HG03378 (cell line): Measurements from ENCODE around the gene DISC1.

Experiments used
- ATAC-seq: cut with Tn5 transposase; IDR thresholded peaks from one replicate; pipeline ENCODE4 v1.9.1; 2021; ENCODE audit warnings: mild to moderate bottlenecking, moderate library complexity; ENCODE audit not compliant: unreplicated experiment

Gene DISC1

DNA sequence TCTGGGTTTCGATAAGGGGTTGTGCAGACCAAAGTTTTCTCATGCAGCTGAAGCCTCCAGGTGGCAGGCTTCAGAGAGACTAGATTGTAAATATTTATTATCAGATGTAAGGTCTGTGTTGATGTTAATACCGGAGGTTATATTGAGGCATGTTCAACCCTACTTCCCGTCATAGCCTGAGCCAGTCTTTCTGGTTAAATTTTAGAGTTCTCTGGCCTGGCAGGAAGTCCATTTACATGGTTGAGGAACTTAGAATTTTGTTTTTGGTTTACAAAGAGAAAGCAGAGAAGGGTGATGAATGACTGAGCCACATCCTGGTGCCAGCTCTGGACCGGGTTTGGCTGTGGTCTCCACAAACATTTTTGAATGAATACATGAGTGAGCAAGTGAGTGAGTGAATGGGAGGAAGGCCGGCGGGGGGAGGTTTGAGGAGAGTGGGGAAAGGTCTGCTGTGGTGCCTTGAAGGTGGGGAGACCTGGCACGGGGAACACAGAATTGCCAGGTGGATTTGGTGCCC, 218.5 kb downstream of the DISC1 start:
- ATAC-seq, result no peak

DNA sequence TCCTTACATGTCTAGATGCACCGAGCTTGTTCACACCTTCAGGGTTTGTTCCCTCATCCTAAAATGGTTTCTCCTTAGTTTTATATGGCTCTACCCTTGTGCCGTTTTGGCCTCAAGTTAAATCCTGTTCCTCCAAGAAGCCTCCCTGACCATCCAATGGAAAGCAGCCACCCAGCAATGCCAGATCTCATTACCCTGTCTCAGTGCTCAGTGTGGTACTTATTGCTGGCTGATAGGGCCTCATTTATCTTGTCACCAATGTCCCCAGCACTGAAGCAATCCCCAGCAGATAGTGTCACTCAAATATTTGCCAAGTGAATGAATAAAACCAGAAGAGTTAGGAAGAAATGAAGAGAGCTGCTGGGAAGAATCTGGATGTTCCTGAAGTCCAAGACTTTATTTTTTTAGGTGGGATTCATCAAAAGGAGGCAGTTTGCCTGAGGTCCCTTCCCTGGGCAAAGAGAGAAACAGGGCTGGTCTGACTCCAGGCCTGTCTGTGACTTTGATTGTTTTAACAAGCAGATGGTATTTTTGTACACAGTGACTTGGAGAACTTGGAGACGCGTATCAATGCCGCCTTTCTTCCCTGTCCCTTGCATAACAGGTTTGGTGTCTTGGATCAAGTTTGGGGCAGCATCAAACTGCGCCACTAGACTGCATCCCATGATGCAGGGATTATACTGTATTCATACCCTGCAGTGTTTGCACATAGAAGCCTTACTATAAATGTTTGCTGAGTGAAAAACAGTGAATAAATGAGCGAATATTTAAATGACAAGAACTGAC, 221.2 kb downstream of the DISC1 start:
- ATAC-seq, result no peak

DNA sequence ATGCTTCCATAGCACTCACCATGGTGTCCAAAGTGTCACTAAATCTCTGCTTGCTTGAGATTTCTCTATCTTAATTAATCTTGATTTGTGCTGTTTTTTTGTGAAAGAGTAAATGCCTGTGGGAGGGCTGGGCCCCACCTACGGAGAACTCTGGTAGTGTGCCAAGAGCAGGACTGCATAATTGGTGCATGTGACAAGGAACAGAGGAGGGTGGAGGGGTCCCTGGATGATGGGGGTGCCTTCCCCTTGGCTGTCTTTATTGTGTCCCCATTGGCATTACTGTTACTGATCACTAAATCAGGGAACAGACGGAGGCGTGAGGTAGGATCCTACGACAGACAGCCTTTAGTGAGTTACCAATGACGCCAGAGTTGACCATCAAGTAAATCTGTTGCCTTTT, 223.4 kb downstream of the DISC1 start:
- no peak for ATAC-seq

DNA sequence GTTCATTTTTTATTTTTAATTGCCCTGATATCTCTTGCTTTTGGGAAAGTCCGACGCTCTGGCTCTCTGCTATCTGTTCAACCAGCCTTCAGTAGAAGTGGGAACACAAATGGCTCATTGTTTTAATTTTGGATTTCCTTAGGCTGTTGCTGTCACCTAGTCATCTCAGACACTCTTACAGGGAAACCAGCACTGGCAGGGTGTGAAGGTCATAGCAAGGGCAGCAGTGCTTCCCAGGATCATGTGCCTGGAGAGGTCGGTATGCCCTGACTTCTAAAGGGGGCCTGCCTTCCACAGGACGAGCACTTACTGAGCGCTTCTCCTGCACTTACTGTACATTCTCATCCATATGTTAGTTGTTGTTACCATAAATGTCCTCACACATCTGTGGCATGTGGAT, 224.2 kb downstream of the DISC1 start:
- no peak for ATAC-seq

DNA sequence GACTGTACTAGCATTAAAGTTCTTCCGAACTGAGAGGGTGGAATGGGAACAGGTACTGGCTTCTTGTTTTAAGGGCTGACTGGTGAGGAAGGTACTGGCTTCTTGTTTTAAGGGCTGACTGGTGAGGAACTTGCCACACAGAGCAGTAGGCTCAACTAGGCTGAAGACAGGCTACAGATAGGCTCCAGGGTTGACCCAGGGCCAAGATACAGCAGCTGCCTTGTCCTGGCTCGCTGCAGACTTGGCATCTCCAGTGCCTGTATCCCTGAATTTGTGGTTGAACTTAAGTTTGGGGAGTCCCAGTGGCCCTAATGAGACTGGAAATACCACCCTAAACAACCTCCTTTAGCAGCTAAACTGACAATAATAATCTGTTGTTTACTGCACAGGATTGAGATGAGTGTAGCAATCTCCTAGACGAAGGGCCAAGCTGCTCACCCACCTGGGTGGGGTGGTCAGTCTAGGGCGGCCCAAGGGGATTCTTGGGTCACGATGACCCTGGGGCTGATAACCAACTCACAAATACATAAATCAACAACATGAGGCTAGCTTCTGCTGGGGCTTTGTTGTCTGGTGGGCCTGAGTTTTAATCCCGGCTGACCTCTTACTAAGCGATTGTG, 227.1 kb downstream of the DISC1 start:
- ATAC-seq, result no peak

DNA sequence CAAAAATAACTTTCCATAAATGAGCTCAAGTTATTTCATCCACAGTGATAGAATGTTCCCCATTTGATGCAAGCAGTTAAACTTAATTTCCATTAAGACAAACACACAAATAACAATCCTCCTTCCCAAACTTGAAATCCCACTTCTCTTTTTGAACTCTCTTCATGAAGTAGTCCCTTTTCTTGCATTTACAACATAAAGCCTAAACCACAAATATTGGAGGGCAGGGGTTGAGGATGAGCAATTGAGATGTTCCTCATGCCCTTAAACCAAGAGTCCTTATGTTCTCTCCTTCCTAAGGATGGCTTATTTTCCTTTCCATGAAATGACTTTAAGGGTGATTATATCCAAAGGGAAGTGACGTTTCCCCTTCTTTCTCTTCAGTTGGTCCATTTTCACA, 228.8 kb downstream of the DISC1 start:
- no peak for ATAC-seq

DNA sequence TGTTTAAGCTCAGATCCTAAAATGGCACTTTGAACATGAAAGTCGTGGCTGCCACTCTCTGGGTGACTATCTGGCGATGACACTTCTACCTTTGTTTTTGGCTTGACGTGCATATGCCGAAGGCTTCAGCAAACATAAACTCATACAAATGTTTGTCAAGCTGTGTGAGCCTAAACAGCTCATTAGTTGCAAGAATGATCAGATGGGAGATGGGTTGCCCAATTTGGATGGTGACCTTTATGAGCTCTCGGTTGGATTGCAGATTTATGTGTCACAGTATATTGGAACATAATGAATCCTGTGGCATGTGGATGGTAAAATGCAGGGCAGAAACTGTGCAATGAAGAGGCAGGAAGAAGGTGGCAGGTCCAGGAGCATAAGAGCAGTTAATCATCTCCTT, 229.3 kb downstream of the DISC1 start:
- no peak for ATAC-seq

DNA sequence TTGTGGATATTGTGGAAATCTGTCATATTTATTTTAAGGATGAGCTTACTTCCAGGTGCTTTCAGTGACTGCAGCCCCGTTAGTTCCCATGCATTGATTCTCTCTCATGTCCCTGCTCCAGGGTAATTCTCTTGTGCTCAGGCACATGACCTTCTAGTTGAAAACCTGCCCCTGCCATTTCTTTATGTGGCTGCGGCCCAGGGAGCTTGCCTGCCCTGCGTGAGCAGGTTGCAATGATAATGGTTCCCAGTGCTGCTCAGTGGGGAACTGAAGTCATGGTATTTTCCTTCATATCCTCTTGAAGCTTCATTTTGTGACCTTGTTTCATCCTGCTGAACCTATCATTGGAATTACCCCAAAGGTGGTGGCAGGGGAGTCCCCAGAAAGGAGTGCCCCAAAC, 229.8 kb downstream of the DISC1 start:
- ATAC-seq, result no peak

DNA sequence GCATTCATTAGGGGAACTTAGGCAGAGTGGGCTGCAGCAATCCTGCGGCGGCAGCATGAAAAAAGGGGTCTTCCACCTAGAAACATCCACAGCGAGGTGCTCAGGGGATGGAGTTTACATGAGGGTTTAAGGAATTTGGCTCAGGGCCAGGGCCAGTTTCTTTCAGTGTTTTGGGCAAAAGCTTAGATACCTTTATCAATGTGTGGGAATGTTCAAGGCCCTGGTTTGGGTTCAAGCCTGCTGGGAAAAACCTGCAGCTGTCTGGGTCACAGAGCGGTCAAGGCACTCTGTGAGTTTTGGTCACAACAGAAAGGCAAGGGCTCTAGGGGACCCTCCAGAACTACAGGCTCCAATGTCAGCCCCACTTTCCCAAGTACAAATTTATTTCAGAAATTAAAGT, 230.3 kb downstream of the DISC1 start:
- no peak for ATAC-seq

DNA sequence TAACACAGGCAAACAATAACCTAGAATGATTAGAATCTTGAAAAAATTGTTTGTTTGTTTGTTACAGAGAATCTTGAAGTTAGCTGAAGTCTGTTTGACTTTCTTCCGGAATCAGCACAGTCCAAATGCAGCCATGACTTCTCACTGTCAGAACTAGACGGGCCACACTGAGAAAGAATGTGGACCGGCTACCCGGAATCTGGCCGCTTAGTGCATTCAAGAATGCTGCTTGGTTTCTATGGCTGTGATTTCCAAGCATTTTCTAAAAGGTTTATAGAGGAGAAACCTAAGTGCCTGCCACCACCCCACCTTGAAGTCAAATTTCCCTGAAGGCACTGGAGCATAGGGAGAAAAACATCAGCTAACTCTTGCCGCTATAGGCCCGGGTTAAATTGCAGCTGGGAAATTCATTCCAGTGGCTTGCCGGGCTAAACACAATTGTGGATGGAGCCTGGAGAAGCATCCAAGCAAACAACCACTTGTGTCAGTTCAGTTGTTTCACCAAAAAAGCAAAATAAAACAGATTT, 231.1 kb downstream of the DISC1 start:
- ATAC-seq, result no peak

DNA sequence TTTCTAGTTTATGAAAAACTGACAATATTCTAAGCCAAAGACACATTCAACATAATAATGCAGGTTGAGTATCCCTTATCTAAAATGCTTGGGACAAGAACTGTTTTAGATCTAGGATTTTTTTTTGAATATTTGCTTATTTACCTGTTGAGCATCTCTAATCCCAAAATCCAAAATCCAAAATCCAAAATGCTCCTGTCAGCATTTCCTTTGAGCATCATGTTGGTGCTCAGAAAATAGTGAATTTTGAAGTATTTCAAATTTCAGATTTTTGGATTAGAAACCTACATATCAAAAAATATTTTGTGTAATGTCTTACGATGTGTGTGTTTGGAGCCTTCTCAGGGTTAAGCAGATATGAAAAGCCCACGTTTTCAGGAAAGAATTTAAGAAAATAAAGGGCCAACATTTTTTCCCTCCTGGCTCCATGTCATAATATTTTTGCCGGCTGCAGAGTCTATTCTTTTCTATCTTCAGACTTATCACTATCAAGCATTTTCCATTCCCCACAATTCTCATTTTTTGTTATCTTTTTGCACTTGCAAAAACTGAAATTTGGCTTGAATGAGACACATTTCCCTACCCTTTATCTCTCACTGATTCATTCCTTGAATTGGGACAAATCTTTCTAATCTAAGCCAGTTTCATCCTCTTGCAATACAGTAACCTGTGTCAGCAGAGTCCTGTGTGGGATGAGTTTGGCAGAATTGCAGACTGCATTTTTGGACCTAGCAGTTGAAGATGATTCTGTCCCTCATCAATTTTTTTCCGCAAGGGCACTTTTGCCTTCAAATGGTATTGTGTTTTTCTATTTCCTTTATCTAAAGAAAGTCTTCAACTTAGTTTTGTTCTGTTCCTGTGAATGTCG, 233.9 kb downstream of the DISC1 start:
- ATAC-seq, result no peak

DNA sequence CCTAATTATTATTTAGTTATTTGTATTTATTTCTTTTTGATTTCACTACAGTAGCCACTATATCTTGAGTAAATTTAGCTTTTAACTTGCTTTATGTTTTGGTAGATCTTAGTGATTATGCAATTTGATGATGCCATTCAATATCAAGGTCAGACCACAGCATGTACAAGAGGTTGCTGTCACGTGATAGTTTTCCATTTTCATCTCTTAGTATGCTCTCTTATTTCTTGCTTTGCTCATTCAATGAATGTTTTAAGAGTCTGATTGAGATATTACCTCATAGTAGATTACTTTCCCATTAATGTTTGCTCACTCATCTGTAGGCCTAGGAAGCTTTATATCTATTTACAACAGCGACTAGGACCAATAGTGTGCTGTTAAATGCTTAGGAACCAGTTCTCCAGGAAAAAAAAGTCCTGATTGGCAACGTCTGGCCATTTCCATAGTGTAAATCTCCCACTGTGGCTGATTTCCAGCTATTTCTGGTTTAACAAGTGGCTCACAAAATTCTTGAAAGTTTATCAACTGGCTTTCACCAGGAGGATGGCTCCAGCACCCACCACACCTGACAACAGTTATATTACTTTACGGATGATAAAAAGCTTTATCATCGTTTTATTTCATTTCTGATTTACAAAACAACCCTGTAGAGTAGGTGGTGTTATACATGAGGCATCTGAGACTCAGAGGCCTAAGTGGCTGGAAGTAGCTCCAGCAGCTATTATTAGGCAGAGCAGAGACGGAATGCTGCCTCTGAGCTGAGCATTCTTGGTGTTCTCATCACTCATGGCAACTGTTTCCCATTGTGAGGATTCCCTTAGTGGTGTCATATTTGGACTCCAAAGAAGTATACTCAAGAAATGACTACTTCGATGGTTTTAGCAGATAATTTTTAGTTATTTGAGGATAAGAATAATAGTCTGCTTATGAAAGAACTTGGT, 235.2 kb downstream of the DISC1 start:
- no peak for ATAC-seq

DNA sequence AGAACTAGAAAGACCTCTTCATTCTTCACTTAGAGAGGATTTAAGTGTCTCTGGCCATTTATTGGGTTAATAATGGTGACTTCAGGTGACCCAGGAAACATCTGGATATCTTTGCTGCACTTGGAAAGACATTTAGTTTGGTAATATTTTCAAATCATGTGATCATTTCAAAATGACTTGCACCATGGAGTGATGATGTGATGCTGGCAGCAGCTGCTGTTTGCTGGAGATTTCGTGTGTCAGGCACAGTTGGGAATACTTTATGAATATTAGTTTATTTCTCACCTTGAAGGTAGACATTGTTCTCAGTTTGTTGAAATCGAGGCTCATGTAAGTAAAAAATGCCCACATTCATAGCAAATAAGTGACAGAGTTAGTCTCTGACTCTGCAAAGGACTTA, 236.0 kb downstream of the DISC1 start:
- no peak for ATAC-seq

DNA sequence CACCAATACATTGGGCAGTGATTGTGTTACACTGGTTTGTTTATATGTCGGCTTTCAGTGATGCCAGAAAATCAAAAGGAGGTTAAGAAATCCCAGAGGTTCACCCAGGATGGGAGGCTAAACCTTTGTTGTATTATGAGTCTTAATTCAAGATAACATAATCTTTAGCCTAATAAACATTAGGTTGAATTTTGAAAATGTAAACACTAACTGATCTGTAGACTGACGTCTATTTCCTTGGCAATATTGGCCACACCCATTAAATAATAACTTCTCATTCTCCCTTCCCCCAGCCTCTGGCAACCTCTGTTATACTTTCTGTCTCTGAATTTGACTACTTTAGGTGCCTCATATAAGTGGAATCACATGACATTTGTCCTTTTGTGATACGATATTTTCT, 238.7 kb downstream of the DISC1 start:
- no peak for ATAC-seq

DNA sequence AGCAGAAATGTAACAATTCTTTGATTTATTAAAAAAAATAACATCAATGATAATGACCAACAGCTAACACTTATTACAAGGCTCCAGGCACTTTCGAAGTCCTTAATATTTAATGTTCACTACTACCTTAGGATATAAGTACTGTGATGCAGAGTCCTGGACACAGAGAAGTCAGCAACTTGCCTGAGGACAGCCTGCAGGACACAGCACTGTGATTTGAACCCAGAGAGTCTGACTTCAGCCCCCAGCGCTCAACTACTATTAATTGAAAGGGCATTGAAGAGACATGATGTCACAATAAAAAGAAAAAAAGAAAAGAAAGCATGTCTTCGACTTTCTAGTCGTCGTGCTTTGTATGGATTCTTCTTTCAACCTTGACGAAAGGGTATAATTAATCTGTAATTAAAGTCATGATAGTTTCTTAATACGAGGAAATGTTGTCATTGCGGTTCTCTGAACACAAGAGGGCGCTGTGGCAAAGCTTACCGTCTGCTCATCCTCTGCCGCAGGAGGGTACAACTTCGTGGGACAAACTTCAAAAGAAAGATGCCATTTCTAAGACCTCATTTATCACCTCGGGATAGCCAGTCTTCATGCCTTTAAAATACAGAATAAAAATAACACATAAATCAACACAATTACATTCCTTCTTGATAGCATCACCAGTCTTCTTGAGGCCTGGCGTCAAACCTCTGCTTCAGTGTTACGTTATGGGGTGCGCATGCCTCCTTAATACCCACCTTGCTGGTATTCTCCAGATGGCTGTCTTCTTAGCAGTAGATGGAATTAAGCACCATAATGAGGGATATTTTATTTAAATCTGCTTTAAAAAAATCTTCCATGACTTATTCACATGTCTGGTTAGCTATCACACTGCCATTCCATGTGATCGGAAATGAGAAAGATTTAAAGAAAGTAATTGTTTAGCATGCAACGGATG, 240.1 kb downstream of the DISC1 start:
- no peak for ATAC-seq

DNA sequence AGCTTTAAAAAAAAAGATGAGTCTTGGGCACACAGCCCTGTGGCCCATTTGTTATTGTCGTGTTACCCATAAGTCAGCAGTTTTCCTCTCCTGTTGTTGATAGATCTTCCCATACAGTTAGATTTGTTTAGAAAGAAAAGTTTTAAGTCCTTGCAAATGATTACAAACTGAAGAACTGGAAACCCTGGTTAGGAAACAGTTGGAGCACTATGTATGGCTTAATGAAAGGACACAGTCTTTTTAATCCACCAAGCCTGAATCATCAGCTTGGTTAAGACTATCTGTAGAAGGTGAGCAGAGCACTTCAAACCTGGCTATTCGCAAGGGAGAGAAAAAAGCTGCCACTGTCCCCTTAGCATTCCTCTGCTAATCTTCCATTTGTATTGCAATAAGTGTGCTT, 241.0 kb downstream of the DISC1 start:
- no peak for ATAC-seq

DNA sequence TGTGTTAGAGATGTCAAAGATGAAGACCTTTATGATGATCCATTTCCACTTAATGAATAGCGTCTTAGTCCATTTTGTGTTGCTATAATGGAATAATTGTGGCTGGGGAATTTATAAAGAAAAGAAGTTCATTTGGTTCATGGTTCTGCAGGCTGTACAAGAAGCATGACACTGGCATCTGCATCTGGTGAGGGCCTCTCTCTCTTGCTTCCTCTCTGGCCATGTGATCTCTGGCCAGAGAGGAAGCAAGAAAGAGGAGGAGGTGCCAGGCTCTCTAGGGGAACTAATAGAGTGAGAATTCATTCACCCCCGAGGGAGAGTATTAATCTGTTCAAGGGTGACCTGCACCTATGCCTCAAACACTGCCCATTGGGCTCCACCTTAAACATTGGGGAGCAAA, 242.8 kb downstream of the DISC1 start:
- ATAC-seq, result no peak

DNA sequence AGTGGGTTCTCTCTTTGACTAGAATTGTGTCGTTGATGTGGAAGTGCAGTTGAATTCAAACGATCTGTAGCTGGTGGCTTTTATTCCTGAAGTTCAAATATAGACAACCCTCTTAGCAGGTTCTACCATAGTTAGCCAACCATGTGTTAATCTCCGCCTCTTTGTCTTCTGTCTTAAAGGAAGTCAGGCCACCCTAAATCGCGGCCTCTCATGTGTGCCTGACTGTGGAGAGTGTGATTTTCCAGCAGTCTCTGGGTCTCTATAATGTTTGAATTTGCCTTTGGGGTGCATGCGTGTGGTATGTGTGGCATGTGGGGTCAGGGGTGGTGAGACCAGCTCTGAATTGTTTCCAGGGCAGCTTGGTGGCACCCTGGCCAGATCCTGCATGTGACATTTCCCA, 244.9 kb downstream of the DISC1 start:
- ATAC-seq, result no peak

DNA sequence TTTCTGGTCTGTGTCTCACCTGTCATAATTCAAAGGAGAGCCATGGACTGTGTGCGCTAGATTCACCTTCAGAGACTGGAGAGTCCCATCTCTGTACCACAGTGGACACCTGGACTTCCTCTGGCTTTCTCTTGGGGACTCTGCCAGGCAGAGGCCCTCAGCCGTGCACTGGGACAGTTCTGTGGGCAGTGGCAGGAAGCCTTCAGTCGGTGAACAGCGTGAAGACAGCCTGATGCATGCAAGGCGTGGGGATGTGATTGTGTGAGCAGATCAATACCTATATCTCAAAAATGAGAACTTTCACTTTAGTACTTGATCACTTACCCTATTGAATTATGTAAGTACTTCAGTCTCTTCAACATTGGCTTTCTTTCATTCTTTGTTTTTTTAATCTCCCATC, 245.3 kb downstream of the DISC1 start:
- no peak for ATAC-seq
